Rectal smooth muscle tissue (tissue), 1 donor: ENCODE measurements around the gene ACOXL.
"Not testable (repeated sequence)": the region's sequence is repeated elsewhere in the genome, so short reads cannot be mapped to it uniquely, and the experiment has no call there.

Experiments
- H3K27ac ChIP-seq: one replicate; pipeline ENCODE4 v1.7.0; 2013; ENCODE audit warnings: low read depth, low read length, inconsistent platforms
- H3K27me3 ChIP-seq: one replicate; pipeline ENCODE4 v1.7.0; 2013; ENCODE audit warnings: low read length; ENCODE audit not compliant: control insufficient read depth, insufficient read depth
- H3K36me3 ChIP-seq: one replicate; pipeline ENCODE4 v1.7.0; 2013; ENCODE audit warnings: low read length; ENCODE audit not compliant: control insufficient read depth, insufficient read depth
- H3K4me1 ChIP-seq: one replicate; pipeline ENCODE4 v1.7.0; 2013; ENCODE audit warnings: low read length; ENCODE audit not compliant: control insufficient read depth, insufficient read depth
- H3K4me3 ChIP-seq: one replicate; pipeline ENCODE4 v1.7.0; 2013; ENCODE audit warnings: low read length
- H3K9ac ChIP-seq: one replicate; pipeline ENCODE4 v1.7.0; 2013; ENCODE audit warnings: low read length

The ACOXL gene

GRCh38 chr2:110848071-110848470, 115.7 kb downstream of the ACOXL start:
- no peaks in the 10 kb centered on the region for H3K4me1 ChIP-seq
- no peak overlapping the region for H3K9ac ChIP-seq
- no peaks in the 10 kb centered on the region for H3K36me3 ChIP-seq
- no peak overlapping the region for H3K27ac ChIP-seq
- no peak overlapping the region for H3K4me3 ChIP-seq
- H3K27me3 ChIP-seq = no peaks in the 10 kb centered on the region

GRCh38 chr2:110848519-110849030, 116.2 kb downstream of the ACOXL start:
- H3K4me3 ChIP-seq = no peak overlapping the region
- H3K36me3 ChIP-seq = no peaks in the 10 kb centered on the region
- no peaks in the 10 kb centered on the region for H3K4me1 ChIP-seq
- no peak overlapping the region for H3K27ac ChIP-seq
- H3K9ac ChIP-seq = no peak overlapping the region
- H3K27me3 ChIP-seq = no peaks in the 10 kb centered on the region

- H3K9ac ChIP-seq = no peak overlapping the region
- H3K4me1 ChIP-seq = no peaks in the 10 kb centered on the region
- no peak overlapping the region for H3K27ac ChIP-seq
- no peaks in the 10 kb centered on the region for H3K27me3 ChIP-seq
- no peaks in the 10 kb centered on the region for H3K36me3 ChIP-seq
- H3K4me3 ChIP-seq = no peak overlapping the region
Observed at GRCh38 chr2:110851531-110851930, 119.2 kb downstream of the ACOXL start.

GRCh38 chr2:110852051-110852450, 119.7 kb downstream of the ACOXL start:
- Histone ChIP-seq H3K4me1 (no peaks in the 10 kb centered on the region), H3K36me3 (no peaks in the 10 kb centered on the region)

GRCh38 chr2:110852541-110853263, 120.3 kb downstream of the ACOXL start:
- H3K9ac ChIP-seq = no peak overlapping the region
- H3K27ac ChIP-seq = no peak overlapping the region
- H3K36me3 ChIP-seq = no peaks in the 10 kb centered on the region
- H3K4me1 ChIP-seq = no peaks in the 10 kb centered on the region
- H3K4me3 ChIP-seq = no peak overlapping the region
- no peaks in the 10 kb centered on the region for H3K27me3 ChIP-seq

More at GRCh38 chr2:110852051-110852450, 119.7 kb downstream of the ACOXL start:
- Histone ChIP-seq H3K9ac (no peak overlapping the region), H3K27me3 (no peaks in the 10 kb centered on the region), H3K4me3 (no peak overlapping the region), H3K27ac (no peak overlapping the region)

- no peak overlapping the region for H3K27ac ChIP-seq
- no peaks in the 10 kb centered on the region for H3K36me3 ChIP-seq
- no peaks in the 10 kb centered on the region for H3K4me1 ChIP-seq
- no peaks in the 10 kb centered on the region for H3K27me3 ChIP-seq
- no peak overlapping the region for H3K4me3 ChIP-seq
- no peak overlapping the region for H3K9ac ChIP-seq
Observed at GRCh38 chr2:110853516-110853915, 121.1 kb downstream of the ACOXL start.

GRCh38 chr2:110853948-110854347, 121.6 kb downstream of the ACOXL start:
- Histone ChIP-seq H3K36me3 (no peaks in the 10 kb centered on the region), H3K9ac (no peak overlapping the region), H3K4me1 (no peaks in the 10 kb centered on the region), H3K4me3 (no peak overlapping the region), H3K27ac (no peak overlapping the region), H3K27me3 (no peaks in the 10 kb centered on the region)

- Histone ChIP-seq H3K27ac (no peak overlapping the region), H3K9ac (no peak overlapping the region), H3K36me3 (no peaks in the 10 kb centered on the region), H3K4me1 (no peaks in the 10 kb centered on the region), H3K4me3 (no peak overlapping the region), H3K27me3 (no peaks in the 10 kb centered on the region)
Observed at GRCh38 chr2:110854355-110855081, 122.1 kb downstream of the ACOXL start.

GRCh38 chr2:110855841-110856240, 123.5 kb downstream of the ACOXL start:
- H3K36me3 ChIP-seq, H3K27me3 ChIP-seq, H3K27ac ChIP-seq, H3K4me3 ChIP-seq, H3K4me1 ChIP-seq, H3K9ac ChIP-seq: not testable (repeated sequence)

- no peaks in the 10 kb centered on the region for H3K36me3 ChIP-seq
- no peak overlapping the region for H3K27ac ChIP-seq
- no peak overlapping the region for H3K9ac ChIP-seq
- H3K4me1 ChIP-seq = no peaks in the 10 kb centered on the region
- no peaks in the 10 kb centered on the region for H3K27me3 ChIP-seq
- H3K4me3 ChIP-seq = no peak overlapping the region
Observed at GRCh38 chr2:110858135-110858725, 125.9 kb downstream of the ACOXL start.

GRCh38 chr2:110858993-110859701, 126.8 kb downstream of the ACOXL start:
- no peaks in the 10 kb centered on the region for H3K4me1 ChIP-seq
- no peak overlapping the region for H3K27ac ChIP-seq
- H3K4me3 ChIP-seq = no peak overlapping the region
- no peaks in the 10 kb centered on the region for H3K27me3 ChIP-seq
- no peaks in the 10 kb centered on the region for H3K36me3 ChIP-seq
- H3K9ac ChIP-seq = no peak overlapping the region

GRCh38 chr2:110860630-110861029, 128.3 kb downstream of the ACOXL start:
- no peak overlapping the region for H3K27ac ChIP-seq
- no peaks in the 10 kb centered on the region for H3K27me3 ChIP-seq

More at GRCh38 chr2:110860630-110861029, 128.3 kb downstream of the ACOXL start:
- no peaks in the 10 kb centered on the region for H3K4me1 ChIP-seq
- H3K4me3 ChIP-seq = no peak overlapping the region
- H3K9ac ChIP-seq = no peak overlapping the region
- no peaks in the 10 kb centered on the region for H3K36me3 ChIP-seq
